G401 (cell line): ENCODE measurements around the gene NRTN. TPM values are rescaled to one million over a fixed set of nuclear protein-coding genes. Genes with fewer than 3 reads are reported as not detected.
"Not testable (repeated sequence)": the region's sequence is repeated elsewhere in the genome, so short reads cannot be mapped to it uniquely, and the experiment has no call there.

Experiments used
- DNase-seq: peaks from one replicate; pipeline ENCODE4 v3.0.0-alpha.2; 2015; ENCODE audit warnings: low spot score
- in situ Hi-C: cut with HindIII; loops from 2 replicates; pipeline ENCODE4 v1.10.0; 2016; ENCODE audit warnings: low sequenced_read_pairs, mixed read lengths
- total RNA-seq: library from RNA; depleted of rRNA; stranded (reverse); fragments of >200 nt; shearing (Covaris generic); gene quantifications from 2 replicates; pipeline ENCODE4 v1.2.3, GENCODE V29; 2014; rRNA removed

Gene NRTN
- total RNA-seq, 1 experiment from 2014 or later: 8.3 TPM

DNA sequence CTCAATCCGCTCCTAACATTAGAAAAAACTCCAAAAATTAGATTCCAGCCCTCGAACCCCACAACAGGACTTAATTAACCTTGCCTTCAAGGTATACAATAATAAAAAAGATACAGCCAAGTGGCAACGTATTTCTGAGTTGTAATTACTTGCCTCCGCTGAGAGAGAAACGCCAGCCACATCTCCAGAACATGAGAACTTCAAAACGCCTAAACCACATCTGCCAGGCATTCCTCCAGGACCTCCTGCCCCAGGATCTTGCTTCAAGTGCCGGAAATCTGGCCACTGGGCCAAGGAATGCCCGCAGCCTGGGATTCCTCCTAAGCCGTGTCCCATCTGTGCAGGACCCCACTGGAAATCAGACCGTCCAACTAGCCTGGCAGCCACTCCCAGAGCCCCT lies 49.3 kb downstream of the NRTN start:
- DNase-seq, in situ Hi-C loops: not testable (repeated sequence)

GRCh38 chr19:5855151-5855550 lies 50.3 kb downstream of the NRTN start:
- not testable (repeated sequence) for DNase-seq

GRCh38 chr19:5857203-5858081 lies 52.6 kb downstream of the NRTN start:
- DNase-seq: no peak
- in situ Hi-C loops: no loop called here

More at GRCh38 chr19:5855151-5855550, 50.3 kb downstream of the NRTN start:
- in situ Hi-C loops: not testable (repeated sequence)

GRCh38 chr19:5863030-5863665 lies 58.3 kb downstream of the NRTN start:
- no peak for DNase-seq
- in situ Hi-C loops: no loop called here

- in situ Hi-C loops: no loop called here
- DNase-seq: no peak
Observed at GRCh38 chr19:5864013-5864720, 59.3 kb downstream of the NRTN start.

- DNase-seq: no peak
- in situ Hi-C loops: no loop called here
Observed at GRCh38 chr19:5864725-5865486, 60.0 kb downstream of the NRTN start.

GRCh38 chr19:5865772-5866171 lies 60.9 kb downstream of the NRTN start:
- in situ Hi-C loops: no loop called here
- no peak for DNase-seq

DNA sequence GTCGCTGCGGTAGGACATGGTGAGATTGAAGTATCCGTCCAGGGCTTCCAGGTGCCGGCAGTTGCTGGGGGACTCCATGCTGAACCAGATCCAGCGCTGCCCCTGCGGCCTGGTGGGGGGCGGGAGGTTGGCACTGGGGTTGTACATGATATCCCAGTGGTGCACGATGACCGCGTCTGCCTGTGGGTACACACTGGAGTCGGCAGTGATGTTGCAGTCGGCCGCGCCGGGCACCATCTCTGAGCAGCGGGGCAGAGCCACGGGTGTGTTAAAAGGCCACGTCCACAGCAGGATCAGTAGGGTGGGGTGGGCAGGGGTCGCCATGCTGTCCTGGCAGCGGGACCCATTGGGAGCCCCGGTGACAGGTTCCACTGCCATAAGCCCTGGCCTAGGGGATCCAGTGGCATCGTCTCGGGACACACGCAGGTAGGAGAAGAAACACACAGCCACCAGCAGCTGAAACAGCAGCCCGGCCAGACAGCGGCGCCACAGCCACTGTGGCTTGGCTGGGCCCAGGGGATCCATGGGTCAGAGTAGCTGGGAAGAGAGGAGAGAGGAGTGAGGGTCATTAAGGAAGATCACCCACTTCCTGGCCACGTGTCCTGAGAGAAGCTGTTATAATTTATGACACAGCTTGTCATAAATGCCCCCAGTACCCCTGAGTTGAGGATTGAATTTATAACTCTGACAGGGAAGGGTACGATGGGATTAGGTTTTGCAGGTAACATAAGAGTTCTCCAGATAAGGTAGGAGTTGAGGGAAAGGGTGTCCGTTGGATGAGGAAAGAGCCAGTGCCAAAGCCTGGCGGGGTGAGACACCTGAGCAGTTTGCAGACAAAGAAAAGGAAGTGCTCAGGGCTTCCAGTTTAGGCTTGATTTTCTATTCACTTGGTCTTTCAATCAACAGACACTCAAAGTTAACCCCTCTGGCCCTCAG lies 62.6 kb downstream of the NRTN start:
- in situ Hi-C loops: no loop called here
- no peak for DNase-seq

- no peak for DNase-seq
- in situ Hi-C loops: no loop called here
Observed at GRCh38 chr19:5870986-5871394, 66.1 kb downstream of the NRTN start.

DNA sequence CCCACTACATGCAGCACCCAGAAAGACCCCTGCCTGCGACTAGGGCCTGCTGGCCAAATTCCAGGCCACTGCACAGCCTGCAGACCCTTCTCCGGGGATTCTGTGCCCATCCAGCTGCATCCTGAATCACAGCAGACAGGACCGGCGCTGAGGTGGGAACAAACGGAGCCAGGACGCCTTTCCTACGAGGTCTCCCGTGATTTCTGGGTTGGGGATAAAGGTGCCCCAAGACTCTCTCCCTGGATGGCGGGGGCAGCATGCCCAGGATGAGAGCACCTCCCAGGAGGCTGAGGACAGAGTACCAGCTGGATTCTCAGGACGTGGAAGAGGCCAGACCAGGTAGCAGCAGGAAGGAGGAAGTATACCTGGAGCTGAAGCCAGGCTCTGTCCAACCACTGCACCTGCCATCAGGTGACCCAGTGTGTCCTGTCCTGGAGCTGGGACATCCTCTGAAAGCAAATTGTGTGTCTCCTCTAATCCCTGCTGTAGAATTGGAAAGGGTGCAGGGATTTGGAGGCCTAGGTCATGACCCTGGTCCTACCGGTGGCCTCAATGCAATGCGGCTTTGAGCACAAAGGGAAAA lies 68.8 kb downstream of the NRTN start:
- in situ Hi-C loops: no loop called here
- no peak for DNase-seq

GRCh38 chr19:5874496-5874895 lies 69.6 kb downstream of the NRTN start:
- in situ Hi-C loops, DNase-seq: not testable (repeated sequence)

DNA sequence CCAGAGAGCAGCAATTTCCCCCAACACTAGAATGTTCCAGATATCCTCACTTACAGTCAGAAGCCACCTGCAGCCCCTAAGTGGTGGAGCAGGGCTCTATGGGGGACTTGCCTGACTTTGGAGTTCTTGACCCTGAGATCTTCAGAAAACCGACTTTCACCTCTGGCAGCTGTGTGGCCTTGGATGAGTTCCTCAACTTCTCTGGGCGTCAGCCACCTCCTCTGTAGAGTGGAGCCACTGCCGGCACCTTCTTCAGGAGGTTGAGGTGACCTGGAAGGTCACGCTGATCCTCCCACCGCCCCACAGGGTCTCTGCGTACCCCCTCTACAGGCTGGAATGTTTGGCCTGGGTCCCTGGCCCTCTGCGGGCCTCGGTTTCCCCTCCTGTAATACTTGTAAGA lies 72.6 kb downstream of the NRTN start:
- DNase-seq: no peak
- in situ Hi-C loops: no loop called here

DNA sequence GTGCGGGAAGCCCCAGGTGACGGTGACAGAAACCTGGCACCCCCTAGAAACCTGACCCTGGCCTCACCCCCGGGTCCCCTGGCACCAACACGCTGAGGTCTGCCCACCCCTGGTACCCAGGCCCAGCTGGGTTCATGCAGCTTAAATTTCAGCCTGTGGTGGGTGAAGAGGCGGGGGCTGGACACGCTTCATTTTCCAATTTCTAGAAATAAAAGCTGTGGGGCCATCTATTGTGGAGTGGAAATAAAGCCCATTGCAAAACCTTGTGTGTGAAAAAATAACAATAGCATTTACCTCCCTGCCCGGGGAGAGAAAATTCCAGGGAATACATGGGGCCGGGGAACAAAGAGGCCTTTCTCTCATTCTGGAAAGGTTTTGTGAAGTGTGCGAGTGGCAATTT lies 73.0 kb downstream of the NRTN start:
- no peak for DNase-seq
- in situ Hi-C loops: no loop called here

Other genes with a start within 250 kb of the NRTN start
- gene TINCR, start 237.1 kb upstream of the NRTN start, total RNA-seq: not detected in 2 replicates
- 6.0 and 13.7 TPM in 2 replicates for gene SAFB2, start 182.3 kb upstream of the NRTN start, total RNA-seq
- gene SAFB, start 182.0 kb upstream of the NRTN start, total RNA-seq: 43.8 and 65.7 TPM in 2 replicates
- gene MICOS13, start 124.6 kb upstream of the NRTN start, total RNA-seq: 36.5 and 74.5 TPM in 2 replicates
- 15.1 and 18.8 TPM in 2 replicates for gene HSD11B1L, start 124.0 kb upstream of the NRTN start, total RNA-seq
- 758 and 1,281 TPM in 2 replicates for gene RPL36, start 114.8 kb upstream of the NRTN start, total RNA-seq
- 240 and 246 TPM in 2 replicates for gene LONP1, start 84.9 kb upstream of the NRTN start, total RNA-seq
- not detected in 2 replicates for gene CATSPERD, start 84.4 kb upstream of the NRTN start, total RNA-seq
- 0.43 and 2.6 TPM in 2 replicates for gene PRR22, start 20.3 kb upstream of the NRTN start, total RNA-seq
- 100 and 105 TPM in 2 replicates for gene DUS3L, start 13.9 kb upstream of the NRTN start, total RNA-seq
- not detected in 2 replicates for gene FUT6, start 34.6 kb downstream of the NRTN start, total RNA-seq
- not detected in 2 replicates for gene FUT3, start 46.4 kb downstream of the NRTN start, total RNA-seq
- not detected in 2 replicates for gene FUT5, start 65.5 kb downstream of the NRTN start, total RNA-seq
- gene NDUFA11, start 98.7 kb downstream of the NRTN start, total RNA-seq: 430 and 662 TPM in 2 replicates
- gene VMAC, start 99.8 kb downstream of the NRTN start, total RNA-seq: 2.2 and 2.6 TPM in 2 replicates
- 0.31 and 5.8 TPM in 2 replicates for gene CAPS, start 109.2 kb downstream of the NRTN start, total RNA-seq
- gene RANBP3, start 173.1 kb downstream of the NRTN start, total RNA-seq: 55.2 and 71.9 TPM in 2 replicates